ENCODE data around the gene SLC30A7.

DNA sequence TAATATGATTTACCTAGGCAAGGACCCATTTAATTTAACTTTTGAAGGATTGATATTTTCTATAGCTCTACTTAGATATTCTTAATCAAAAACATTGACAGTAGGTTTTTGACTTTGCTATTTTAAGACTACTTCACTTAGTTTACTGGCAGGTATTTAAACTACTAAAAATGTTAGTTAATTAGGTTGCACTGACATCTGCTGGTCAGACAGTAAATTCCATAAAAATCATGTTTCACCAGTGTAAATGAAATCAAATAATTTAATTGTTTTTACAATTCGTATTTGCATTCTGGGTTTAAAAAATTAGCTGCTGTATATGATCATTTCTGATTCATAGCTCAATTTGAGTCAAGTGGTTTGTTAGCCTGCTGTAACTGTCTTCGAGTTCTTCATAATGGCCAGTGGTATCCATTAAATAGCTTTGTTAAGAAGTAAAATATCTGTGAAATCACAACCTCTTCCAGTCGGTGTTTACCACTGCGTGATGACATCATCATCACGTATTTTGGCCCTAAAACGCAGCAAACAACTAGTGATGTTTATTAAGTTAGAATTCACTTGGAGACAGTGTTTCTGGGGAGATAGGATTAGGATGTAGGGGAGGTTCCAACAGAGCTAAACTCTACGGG lies 27.4 kb upstream of the SLC30A7 start:
- no peak for TF ChIP-seq TCF4 (CRISPR knock-in tag; IDR thresholded peaks at IDR 0.05; ENCODE audit: borderline replicate concordance)
- TF ChIP-seq ISL1 (CRISPR knock-in tag; IDR thresholded peaks at IDR 0.05), result no peak
- TF ChIP-seq, protein P1, sequence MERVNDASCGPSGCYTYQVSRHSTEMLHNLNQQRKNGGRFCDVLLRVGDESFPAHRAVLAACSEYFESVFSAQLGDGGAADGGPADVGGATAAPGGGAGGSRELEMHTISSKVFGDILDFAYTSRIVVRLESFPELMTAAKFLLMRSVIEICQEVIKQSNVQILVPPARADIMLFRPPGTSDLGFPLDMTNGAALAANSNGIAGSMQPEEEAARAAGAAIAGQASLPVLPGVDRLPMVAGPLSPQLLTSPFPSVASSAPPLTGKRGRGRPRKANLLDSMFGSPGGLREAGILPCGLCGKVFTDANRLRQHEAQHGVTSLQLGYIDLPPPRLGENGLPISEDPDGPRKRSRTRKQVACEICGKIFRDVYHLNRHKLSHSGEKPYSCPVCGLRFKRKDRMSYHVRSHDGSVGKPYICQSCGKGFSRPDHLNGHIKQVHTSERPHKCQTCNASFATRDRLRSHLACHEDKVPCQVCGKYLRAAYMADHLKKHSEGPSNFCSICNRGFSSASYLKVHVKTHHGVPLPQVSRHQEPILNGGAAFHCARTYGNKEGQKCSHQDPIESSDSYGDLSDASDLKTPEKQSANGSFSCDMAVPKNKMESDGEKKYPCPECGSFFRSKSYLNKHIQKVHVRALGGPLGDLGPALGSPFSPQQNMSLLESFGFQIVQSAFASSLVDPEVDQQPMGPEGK (CRISPR knock-in tag; IDR thresholded peaks at IDR 0.05; ENCODE audit: borderline replicate concordance), result no peak
- no peak for TF ChIP-seq GLIS3 (CRISPR knock-in tag; IDR thresholded peaks at IDR 0.05)
- no peak for TF ChIP-seq ZFP3 (CRISPR knock-in tag; IDR thresholded peaks at IDR 0.05)
- TF ChIP-seq, protein P2, sequence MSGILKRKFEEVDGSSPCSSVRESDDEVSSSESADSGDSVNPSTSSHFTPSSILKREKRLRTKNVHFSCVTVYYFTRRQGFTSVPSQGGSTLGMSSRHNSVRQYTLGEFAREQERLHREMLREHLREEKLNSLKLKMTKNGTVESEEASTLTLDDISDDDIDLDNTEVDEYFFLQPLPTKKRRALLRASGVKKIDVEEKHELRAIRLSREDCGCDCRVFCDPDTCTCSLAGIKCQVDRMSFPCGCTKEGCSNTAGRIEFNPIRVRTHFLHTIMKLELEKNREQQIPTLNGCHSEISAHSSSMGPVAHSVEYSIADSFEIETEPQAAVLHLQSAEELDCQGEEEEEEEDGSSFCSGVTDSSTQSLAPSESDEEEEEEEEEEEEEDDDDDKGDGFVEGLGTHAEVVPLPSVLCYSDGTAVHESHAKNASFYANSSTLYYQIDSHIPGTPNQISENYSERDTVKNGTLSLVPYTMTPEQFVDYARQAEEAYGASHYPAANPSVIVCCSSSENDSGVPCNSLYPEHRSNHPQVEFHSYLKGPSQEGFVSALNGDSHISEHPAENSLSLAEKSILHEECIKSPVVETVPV (CRISPR knock-in tag; IDR thresholded peaks at IDR 0.05), result no peak
